Measurements from ENCODE around the gene TBC1D21.

- TF ChIP-seq, protein P1, sequence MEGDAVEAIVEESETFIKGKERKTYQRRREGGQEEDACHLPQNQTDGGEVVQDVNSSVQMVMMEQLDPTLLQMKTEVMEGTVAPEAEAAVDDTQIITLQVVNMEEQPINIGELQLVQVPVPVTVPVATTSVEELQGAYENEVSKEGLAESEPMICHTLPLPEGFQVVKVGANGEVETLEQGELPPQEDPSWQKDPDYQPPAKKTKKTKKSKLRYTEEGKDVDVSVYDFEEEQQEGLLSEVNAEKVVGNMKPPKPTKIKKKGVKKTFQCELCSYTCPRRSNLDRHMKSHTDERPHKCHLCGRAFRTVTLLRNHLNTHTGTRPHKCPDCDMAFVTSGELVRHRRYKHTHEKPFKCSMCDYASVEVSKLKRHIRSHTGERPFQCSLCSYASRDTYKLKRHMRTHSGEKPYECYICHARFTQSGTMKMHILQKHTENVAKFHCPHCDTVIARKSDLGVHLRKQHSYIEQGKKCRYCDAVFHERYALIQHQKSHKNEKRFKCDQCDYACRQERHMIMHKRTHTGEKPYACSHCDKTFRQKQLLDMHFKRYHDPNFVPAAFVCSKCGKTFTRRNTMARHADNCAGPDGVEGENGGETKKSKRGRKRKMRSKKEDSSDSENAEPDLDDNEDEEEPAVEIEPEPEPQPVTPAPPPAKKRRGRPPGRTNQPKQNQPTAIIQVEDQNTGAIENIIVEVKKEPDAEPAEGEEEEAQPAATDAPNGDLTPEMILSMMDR (optimal IDR thresholded peaks at IDR 0.05 in 1 of 3, IDR thresholded peaks at IDR 0.05 in 1 of 3, conservative IDR thresholded peaks at IDR 0.05 in 1 of 3; ENCODE audit: extremely low read depth in 1 of 3, insufficient read depth in 2 of 3, low read length in 3 of 3), result no peak
- no peak for TF ChIP-seq EZH2 (IDR thresholded peaks at IDR 0.05; ENCODE audit: low read length)
Observed at GRCh38 chr15:73936588-73937290, 63.4 kb downstream of the TBC1D21 start.
